ENCODE results near the gene DEDD.

DNA sequence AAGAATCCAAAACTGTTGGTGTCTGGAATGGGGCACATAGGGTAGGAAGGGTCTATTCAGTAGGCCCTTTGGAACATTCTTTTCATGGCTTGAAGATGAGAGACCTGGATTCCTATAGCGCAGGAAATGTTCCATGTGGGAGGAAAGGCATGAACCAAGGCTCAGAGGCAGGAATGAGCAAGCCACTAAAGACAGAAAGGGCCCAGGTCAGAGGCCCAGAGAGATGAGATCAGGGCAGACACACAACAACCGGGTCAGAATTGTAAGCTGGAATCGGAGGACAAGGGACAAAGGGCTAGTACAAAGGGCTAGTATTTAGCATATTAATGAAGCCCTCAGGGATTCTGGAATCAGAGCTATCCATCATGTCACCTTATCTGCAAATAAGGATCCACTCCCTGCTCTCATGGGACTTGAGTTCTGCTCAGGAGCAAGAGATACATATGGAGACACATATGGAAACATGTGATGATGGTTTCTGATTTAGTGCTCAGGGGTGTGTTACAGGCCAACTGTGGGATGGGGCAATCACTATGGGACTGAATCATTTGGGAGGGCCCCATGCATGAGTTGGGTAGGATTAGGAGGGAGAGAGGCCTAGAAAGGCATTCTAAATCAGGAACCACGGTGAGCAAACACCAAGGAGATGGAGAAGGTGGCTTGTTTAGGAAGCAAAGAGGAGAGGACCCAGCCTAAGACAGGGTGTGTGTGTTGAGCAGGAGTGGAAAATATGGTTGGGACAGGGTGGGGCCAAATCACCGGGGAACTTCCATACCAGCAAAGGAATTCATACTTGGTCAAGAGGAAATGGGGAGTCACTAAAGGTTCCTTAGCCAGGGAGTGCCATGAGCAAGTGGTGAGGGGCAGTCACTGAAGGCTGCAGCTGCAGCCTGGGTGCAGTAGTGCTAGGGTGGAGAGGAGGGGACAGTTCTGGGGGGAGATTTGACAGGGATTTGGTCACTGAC lies 51.7 kb downstream of the DEDD start:
- TF ChIP-seq, protein P1, sequence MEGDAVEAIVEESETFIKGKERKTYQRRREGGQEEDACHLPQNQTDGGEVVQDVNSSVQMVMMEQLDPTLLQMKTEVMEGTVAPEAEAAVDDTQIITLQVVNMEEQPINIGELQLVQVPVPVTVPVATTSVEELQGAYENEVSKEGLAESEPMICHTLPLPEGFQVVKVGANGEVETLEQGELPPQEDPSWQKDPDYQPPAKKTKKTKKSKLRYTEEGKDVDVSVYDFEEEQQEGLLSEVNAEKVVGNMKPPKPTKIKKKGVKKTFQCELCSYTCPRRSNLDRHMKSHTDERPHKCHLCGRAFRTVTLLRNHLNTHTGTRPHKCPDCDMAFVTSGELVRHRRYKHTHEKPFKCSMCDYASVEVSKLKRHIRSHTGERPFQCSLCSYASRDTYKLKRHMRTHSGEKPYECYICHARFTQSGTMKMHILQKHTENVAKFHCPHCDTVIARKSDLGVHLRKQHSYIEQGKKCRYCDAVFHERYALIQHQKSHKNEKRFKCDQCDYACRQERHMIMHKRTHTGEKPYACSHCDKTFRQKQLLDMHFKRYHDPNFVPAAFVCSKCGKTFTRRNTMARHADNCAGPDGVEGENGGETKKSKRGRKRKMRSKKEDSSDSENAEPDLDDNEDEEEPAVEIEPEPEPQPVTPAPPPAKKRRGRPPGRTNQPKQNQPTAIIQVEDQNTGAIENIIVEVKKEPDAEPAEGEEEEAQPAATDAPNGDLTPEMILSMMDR (IDR thresholded peaks at IDR 0.05; ENCODE audit: borderline replicate concordance, extremely low read depth, low read length, poor library complexity, severe bottlenecking) = no peak
- TF ChIP-seq EZH2 (IDR thresholded peaks at IDR 0.05; ENCODE audit: borderline replicate concordance, low read depth, low read length, severe bottlenecking) = no peak
